ENCODE data around the gene MIPEP.

MIPEP gene

GRCh38 chr13:23848019-23848418 is 41.2 kb downstream of the MIPEP start:
- Histone ChIP-seq H3K27me3 (ENCODE audit: low read depth, low read length) (no peaks in the 10 kb centered on the region), H3K27ac (ENCODE audit: low read length) (no peak overlapping the region), H3K36me3 (ENCODE audit: control insufficient read depth in 1 of 2, insufficient read depth in 2 of 2, low read length in 2 of 2) (no peaks in the 10 kb centered on the region), H3K4me1 (ENCODE audit: control insufficient read depth in 1 of 2, insufficient read depth in 2 of 2, low read length in 2 of 2) (peaks cover 0 to 4% of the 10 kb centered on the region in 2 donors), H3K4me3 (ENCODE audit: low read depth in 1 of 2, low read length in 2 of 2) (no peak overlapping the region), H3K9me3 (ENCODE audit: control insufficient read depth in 1 of 2, low read length in 2 of 2) (no peaks in the 10 kb centered on the region)

- no peaks in the 10 kb centered on the region for H3K9me3 ChIP-seq (ENCODE audit: control insufficient read depth in 1 of 2, low read length in 2 of 2)
- H3K36me3 ChIP-seq (ENCODE audit: control insufficient read depth in 1 of 2, insufficient read depth in 2 of 2, low read length in 2 of 2) = peaks cover 0 to under 1% of the 10 kb centered on the region in 2 donors
- H3K4me3 ChIP-seq (ENCODE audit: low read depth in 1 of 2, low read length in 2 of 2) = no peak overlapping the region
- no peaks in the 10 kb centered on the region for H3K27me3 ChIP-seq (ENCODE audit: low read depth, low read length)
- peaks cover 0 to 4% of the 10 kb centered on the region in 2 donors for H3K4me1 ChIP-seq (ENCODE audit: control insufficient read depth in 1 of 2, insufficient read depth in 2 of 2, low read length in 2 of 2)
- H3K27ac ChIP-seq (ENCODE audit: low read length) = no peak overlapping the region
Measured at GRCh38 chr13:23847497-23847896, 41.7 kb downstream of the MIPEP start.

GRCh38 chr13:23845105-23845725 is 44.0 kb downstream of the MIPEP start:
- Histone ChIP-seq H3K27me3 (ENCODE audit: low read depth, low read length) (no peaks in the 10 kb centered on the region), H3K36me3 (ENCODE audit: control insufficient read depth in 1 of 2, insufficient read depth in 2 of 2, low read length in 2 of 2) (peaks cover 4 to 14% of the 10 kb centered on the region in 2 donors), H3K4me1 (ENCODE audit: control insufficient read depth in 1 of 2, insufficient read depth in 2 of 2, low read length in 2 of 2) (peaks cover 0 to 4% of the 10 kb centered on the region in 2 donors), H3K9me3 (ENCODE audit: control insufficient read depth in 1 of 2, low read length in 2 of 2) (no peaks in the 10 kb centered on the region), H3K27ac (ENCODE audit: low read length) (no peak overlapping the region), H3K4me3 (ENCODE audit: low read depth in 1 of 2, low read length in 2 of 2) (no peak overlapping the region)

- no peaks in the 10 kb centered on the region for H3K9me3 ChIP-seq (ENCODE audit: control insufficient read depth in 1 of 2, low read length in 2 of 2)
- peaks cover 0 to 4% of the 10 kb centered on the region in 2 donors for H3K4me1 ChIP-seq (ENCODE audit: control insufficient read depth in 1 of 2, insufficient read depth in 2 of 2, low read length in 2 of 2)
- no peak overlapping the region for H3K27ac ChIP-seq (ENCODE audit: low read length)
- no peak overlapping the region for H3K4me3 ChIP-seq (ENCODE audit: low read depth in 1 of 2, low read length in 2 of 2)
- H3K27me3 ChIP-seq (ENCODE audit: low read depth, low read length) = no peaks in the 10 kb centered on the region
- H3K36me3 ChIP-seq (ENCODE audit: control insufficient read depth in 1 of 2, insufficient read depth in 2 of 2, low read length in 2 of 2) = peaks cover 4 to 19% of the 10 kb centered on the region in 2 donors
Measured at GRCh38 chr13:23844132-23844531, 45.1 kb downstream of the MIPEP start.

GRCh38 chr13:23843436-23843835 is 45.8 kb downstream of the MIPEP start:
- Histone ChIP-seq H3K4me1 (ENCODE audit: control insufficient read depth in 1 of 2, insufficient read depth in 2 of 2, low read length in 2 of 2) (peaks cover 0 to 4% of the 10 kb centered on the region in 2 donors), H3K36me3 (ENCODE audit: control insufficient read depth in 1 of 2, insufficient read depth in 2 of 2, low read length in 2 of 2) (peaks cover 4 to 19% of the 10 kb centered on the region in 2 donors), H3K27ac (ENCODE audit: low read length) (no peak overlapping the region), H3K4me3 (ENCODE audit: low read depth in 1 of 2, low read length in 2 of 2) (no peak overlapping the region), H3K27me3 (ENCODE audit: low read depth, low read length) (no peaks in the 10 kb centered on the region), H3K9me3 (ENCODE audit: control insufficient read depth in 1 of 2, low read length in 2 of 2) (no peaks in the 10 kb centered on the region)

- Histone ChIP-seq H3K27me3 (ENCODE audit: low read depth, low read length) (no peaks in the 10 kb centered on the region), H3K4me3 (ENCODE audit: low read depth in 1 of 2, low read length in 2 of 2) (no peak overlapping the region), H3K9me3 (ENCODE audit: control insufficient read depth in 1 of 2, low read length in 2 of 2) (no peaks in the 10 kb centered on the region), H3K36me3 (ENCODE audit: control insufficient read depth in 1 of 2, insufficient read depth in 2 of 2, low read length in 2 of 2) (peaks cover 4 to 20% of the 10 kb centered on the region in 2 donors), H3K27ac (ENCODE audit: low read length) (no peak overlapping the region), H3K4me1 (ENCODE audit: control insufficient read depth in 1 of 2, insufficient read depth in 2 of 2, low read length in 2 of 2) (no peaks in the 10 kb centered on the region)
Measured at GRCh38 chr13:23842406-23842805, 46.8 kb downstream of the MIPEP start.

- Histone ChIP-seq H3K36me3 (ENCODE audit: control insufficient read depth in 1 of 2, insufficient read depth in 2 of 2, low read length in 2 of 2) (peaks cover 0 to 23% of the 10 kb centered on the region in 2 donors), H3K9me3 (ENCODE audit: control insufficient read depth in 1 of 2, low read length in 2 of 2) (no peaks in the 10 kb centered on the region), H3K4me3 (ENCODE audit: low read depth in 1 of 2, low read length in 2 of 2) (no peak overlapping the region), H3K27ac (ENCODE audit: low read length) (no peak overlapping the region), H3K4me1 (ENCODE audit: control insufficient read depth in 1 of 2, insufficient read depth in 2 of 2, low read length in 2 of 2) (no peaks in the 10 kb centered on the region), H3K27me3 (ENCODE audit: low read depth, low read length) (no peaks in the 10 kb centered on the region)
Measured at GRCh38 chr13:23833733-23834611, 55.2 kb downstream of the MIPEP start.

GRCh38 chr13:23828866-23829265 is 60.3 kb downstream of the MIPEP start:
- Histone ChIP-seq H3K27ac (ENCODE audit: low read length) (no peak overlapping the region), H3K27me3 (ENCODE audit: low read depth, low read length) (no peaks in the 10 kb centered on the region), H3K4me3 (ENCODE audit: low read depth in 1 of 2, low read length in 2 of 2) (no peak overlapping the region), H3K36me3 (ENCODE audit: control insufficient read depth in 1 of 2, insufficient read depth in 2 of 2, low read length in 2 of 2) (peaks cover 0 to 9% of the 10 kb centered on the region in 2 donors), H3K4me1 (ENCODE audit: control insufficient read depth in 1 of 2, insufficient read depth in 2 of 2, low read length in 2 of 2) (no peaks in the 10 kb centered on the region), H3K9me3 (ENCODE audit: control insufficient read depth in 1 of 2, low read length in 2 of 2) (no peaks in the 10 kb centered on the region)

- no peaks in the 10 kb centered on the region for H3K4me1 ChIP-seq (ENCODE audit: control insufficient read depth in 1 of 2, insufficient read depth in 2 of 2, low read length in 2 of 2)
- H3K27ac ChIP-seq (ENCODE audit: low read length) = no peak overlapping the region
- H3K36me3 ChIP-seq (ENCODE audit: control insufficient read depth in 1 of 2, insufficient read depth in 2 of 2, low read length in 2 of 2) = peaks cover 0 to 9% of the 10 kb centered on the region in 2 donors
- no peak overlapping the region for H3K4me3 ChIP-seq (ENCODE audit: low read depth in 1 of 2, low read length in 2 of 2)
- no peaks in the 10 kb centered on the region for H3K27me3 ChIP-seq (ENCODE audit: low read depth, low read length)
- H3K9me3 ChIP-seq (ENCODE audit: control insufficient read depth in 1 of 2, low read length in 2 of 2) = no peaks in the 10 kb centered on the region
Measured at GRCh38 chr13:23828086-23828485, 61.1 kb downstream of the MIPEP start.

GRCh38 chr13:23825179-23825578 is 64.0 kb downstream of the MIPEP start:
- H3K27ac ChIP-seq (ENCODE audit: low read length) = no peak overlapping the region
- no peak overlapping the region for H3K4me3 ChIP-seq (ENCODE audit: low read depth in 1 of 2, low read length in 2 of 2)
- H3K27me3 ChIP-seq (ENCODE audit: low read depth, low read length) = no peaks in the 10 kb centered on the region
- H3K9me3 ChIP-seq (ENCODE audit: control insufficient read depth in 1 of 2, low read length in 2 of 2) = no peaks in the 10 kb centered on the region
- no peaks in the 10 kb centered on the region for H3K4me1 ChIP-seq (ENCODE audit: control insufficient read depth in 1 of 2, insufficient read depth in 2 of 2, low read length in 2 of 2)
- H3K36me3 ChIP-seq (ENCODE audit: control insufficient read depth in 1 of 2, insufficient read depth in 2 of 2, low read length in 2 of 2) = no peaks in the 10 kb centered on the region

- Histone ChIP-seq H3K9me3 (ENCODE audit: control insufficient read depth in 1 of 2, low read length in 2 of 2) (no peaks in the 10 kb centered on the region), H3K27me3 (ENCODE audit: low read depth, low read length) (no peaks in the 10 kb centered on the region), H3K27ac (ENCODE audit: low read length) (no peak overlapping the region), H3K4me3 (ENCODE audit: low read depth in 1 of 2, low read length in 2 of 2) (no peak overlapping the region), H3K36me3 (ENCODE audit: control insufficient read depth in 1 of 2, insufficient read depth in 2 of 2, low read length in 2 of 2) (no peaks in the 10 kb centered on the region), H3K4me1 (ENCODE audit: control insufficient read depth in 1 of 2, insufficient read depth in 2 of 2, low read length in 2 of 2) (no peaks in the 10 kb centered on the region)
Measured at GRCh38 chr13:23824371-23824770, 64.8 kb downstream of the MIPEP start.

All from muscle layer of duodenum (tissue), 2 donors.